ENCODE results near the gene VANGL2.

Gene VANGL2

GRCh38 chr1:160429702-160430535, 29.6 kb downstream of the VANGL2 start:
- peaks cover 52% of the 10 kb centered on the region for H3K36me3 ChIP-seq (ENCODE audit: insufficient read depth, low read length)
- H2AFZ ChIP-seq (ENCODE audit: low read depth, low read length), result no peak overlapping the region
- no peaks in the 10 kb centered on the region for H3K27me3 ChIP-seq (ENCODE audit: insufficient read depth, low read length)
- no peaks in the 10 kb centered on the region for H3K9me3 ChIP-seq (ENCODE audit: low read length)
- no peak overlapping the region for H3K4me3 ChIP-seq (ENCODE audit: low read length)
- no peaks in the 10 kb centered on the region for H3K4me1 ChIP-seq (ENCODE audit: insufficient read depth, low read length)

DNA sequence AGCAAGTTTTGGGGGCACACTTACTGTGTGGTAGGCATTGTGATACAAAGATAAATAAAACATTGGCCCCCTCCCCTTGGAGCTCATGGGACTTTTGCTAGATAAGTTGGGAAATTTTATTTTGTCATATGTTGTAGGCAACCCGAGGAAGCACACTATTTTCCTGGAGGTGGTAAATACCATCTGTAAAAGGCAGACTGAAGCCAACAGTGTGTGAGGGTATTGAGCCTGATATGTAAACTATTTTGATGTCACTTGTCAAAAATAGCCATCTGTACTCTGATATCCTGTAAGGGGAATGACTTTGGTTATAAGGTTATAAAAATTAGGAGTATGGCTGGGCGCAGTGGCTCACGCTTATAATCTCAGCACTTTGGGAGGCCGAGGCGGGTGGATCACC, 30.6 kb downstream of the VANGL2 start:
- H3K4me3 ChIP-seq (ENCODE audit: low read length), result no peak overlapping the region
- H3K27me3 ChIP-seq (ENCODE audit: insufficient read depth, low read length), result no peaks in the 10 kb centered on the region
- peaks cover 42% of the 10 kb centered on the region for H3K36me3 ChIP-seq (ENCODE audit: insufficient read depth, low read length)
- H3K4me1 ChIP-seq (ENCODE audit: insufficient read depth, low read length), result no peaks in the 10 kb centered on the region
- H3K9me3 ChIP-seq (ENCODE audit: low read length), result no peaks in the 10 kb centered on the region
- H2AFZ ChIP-seq (ENCODE audit: low read depth, low read length), result no peak overlapping the region

DNA sequence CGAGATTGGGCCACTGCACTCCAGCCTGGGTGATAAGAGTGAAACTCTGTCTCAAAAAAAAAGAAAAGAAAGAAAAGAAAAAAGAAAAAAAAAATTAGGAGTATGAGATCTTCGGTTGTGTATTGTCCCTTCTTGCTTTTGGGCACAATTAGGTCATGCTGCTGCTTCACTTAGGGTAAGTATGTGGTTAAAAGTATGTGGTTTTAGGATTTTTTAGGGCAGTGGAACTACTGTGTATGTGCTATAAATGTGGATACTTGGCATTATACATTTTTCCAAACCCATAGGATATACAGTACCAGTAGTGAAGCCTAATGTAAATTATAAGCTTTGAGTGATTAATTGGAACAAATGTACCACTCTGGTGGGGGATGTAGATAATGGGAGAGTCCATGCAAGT, 31.2 kb downstream of the VANGL2 start:
- Histone ChIP-seq H3K4me3 (ENCODE audit: low read length) (no peak overlapping the region), H3K9me3 (ENCODE audit: low read length) (no peaks in the 10 kb centered on the region), H3K36me3 (ENCODE audit: insufficient read depth, low read length) (peaks cover 36% of the 10 kb centered on the region), H3K27me3 (ENCODE audit: insufficient read depth, low read length) (no peaks in the 10 kb centered on the region), H2AFZ (ENCODE audit: low read depth, low read length) (no peak overlapping the region), H3K4me1 (ENCODE audit: insufficient read depth, low read length) (no peaks in the 10 kb centered on the region)

DNA sequence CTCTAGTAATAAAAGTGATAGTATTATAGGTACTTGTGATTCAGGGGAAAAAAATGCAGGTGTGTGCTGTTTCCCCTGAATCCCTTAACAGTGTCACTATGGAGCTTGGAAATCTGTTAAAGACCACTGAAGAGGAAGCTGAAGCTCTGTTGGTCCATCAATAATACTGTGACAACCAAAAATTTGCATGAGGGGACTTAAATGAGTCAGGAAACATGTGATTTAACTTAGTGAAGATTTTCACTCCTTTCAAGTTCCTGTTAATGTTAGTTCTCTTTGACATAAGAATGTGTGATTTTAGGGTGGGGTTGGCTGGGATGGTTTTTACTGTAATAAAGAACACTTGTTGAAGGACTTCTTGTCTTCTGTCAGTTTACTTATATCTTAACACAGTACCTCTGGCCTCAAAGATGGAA, 32.0 kb downstream of the VANGL2 start:
- no peaks in the 10 kb centered on the region for H3K27me3 ChIP-seq (ENCODE audit: insufficient read depth, low read length)
- H3K4me3 ChIP-seq (ENCODE audit: low read length), result no peak overlapping the region
- no peaks in the 10 kb centered on the region for H3K4me1 ChIP-seq (ENCODE audit: insufficient read depth, low read length)
- no peaks in the 10 kb centered on the region for H3K9me3 ChIP-seq (ENCODE audit: low read length)
- H2AFZ ChIP-seq (ENCODE audit: low read depth, low read length), result no peak overlapping the region
- peaks cover 29% of the 10 kb centered on the region for H3K36me3 ChIP-seq (ENCODE audit: insufficient read depth, low read length)

GRCh38 chr1:160436966-160437365, 36.6 kb downstream of the VANGL2 start:
- H3K27me3 ChIP-seq (ENCODE audit: insufficient read depth, low read length), result peaks cover 3% of the 10 kb centered on the region
- no peak overlapping the region for H3K4me3 ChIP-seq (ENCODE audit: low read length)
- H3K36me3 ChIP-seq (ENCODE audit: insufficient read depth, low read length), result no peaks in the 10 kb centered on the region
- H2AFZ ChIP-seq (ENCODE audit: low read depth, low read length), result no peak overlapping the region
- H3K4me1 ChIP-seq (ENCODE audit: insufficient read depth, low read length), result peaks cover 4% of the 10 kb centered on the region
- H3K9me3 ChIP-seq (ENCODE audit: low read length), result no peaks in the 10 kb centered on the region

GRCh38 chr1:160437432-160438316, 37.3 kb downstream of the VANGL2 start:
- H3K36me3 ChIP-seq (ENCODE audit: insufficient read depth, low read length), result no peaks in the 10 kb centered on the region
- no peaks in the 10 kb centered on the region for H3K9me3 ChIP-seq (ENCODE audit: low read length)
- H2AFZ ChIP-seq (ENCODE audit: low read depth, low read length), result no peak overlapping the region
- peaks cover 3% of the 10 kb centered on the region for H3K27me3 ChIP-seq (ENCODE audit: insufficient read depth, low read length)
- H3K4me3 ChIP-seq (ENCODE audit: low read length), result no peak overlapping the region
- H3K4me1 ChIP-seq (ENCODE audit: insufficient read depth, low read length), result peaks cover 4% of the 10 kb centered on the region

- no peak overlapping the region for H2AFZ ChIP-seq (ENCODE audit: low read depth, low read length)
- H3K4me1 ChIP-seq (ENCODE audit: insufficient read depth, low read length), result peaks cover 4% of the 10 kb centered on the region
- H3K9me3 ChIP-seq (ENCODE audit: low read length), result no peaks in the 10 kb centered on the region
- no peak overlapping the region for H3K4me3 ChIP-seq (ENCODE audit: low read length)
- no peaks in the 10 kb centered on the region for H3K36me3 ChIP-seq (ENCODE audit: insufficient read depth, low read length)
- H3K27me3 ChIP-seq (ENCODE audit: insufficient read depth, low read length), result peaks cover 3% of the 10 kb centered on the region
Measured at GRCh38 chr1:160438317-160438918, 38.1 kb downstream of the VANGL2 start.

DNA sequence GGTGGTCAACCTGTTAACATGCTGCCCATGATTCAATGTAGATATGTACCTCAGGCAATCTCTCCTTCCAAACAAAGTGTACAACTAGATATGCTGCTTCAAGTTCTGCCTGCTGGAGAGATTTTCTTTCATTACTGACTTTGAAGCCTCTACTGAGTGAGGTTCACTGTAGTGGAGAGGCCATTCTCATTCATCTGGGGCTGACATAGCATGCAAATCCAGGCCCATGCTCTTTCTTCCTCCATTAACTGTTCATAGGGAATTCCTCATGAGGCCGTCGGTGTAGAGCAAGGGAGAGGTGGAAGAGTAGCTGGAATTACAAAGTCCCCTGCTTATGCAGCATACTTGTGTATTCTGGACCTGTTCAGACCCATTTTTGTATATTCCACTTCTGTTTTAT, 38.6 kb downstream of the VANGL2 start:
- Histone ChIP-seq H3K27me3 (ENCODE audit: insufficient read depth, low read length) (peaks cover 3% of the 10 kb centered on the region), H3K36me3 (ENCODE audit: insufficient read depth, low read length) (no peaks in the 10 kb centered on the region), H3K4me1 (ENCODE audit: insufficient read depth, low read length) (peaks cover 4% of the 10 kb centered on the region), H2AFZ (ENCODE audit: low read depth, low read length) (no peak overlapping the region), H3K9me3 (ENCODE audit: low read length) (no peaks in the 10 kb centered on the region), H3K4me3 (ENCODE audit: low read length) (no peak overlapping the region)

DNA sequence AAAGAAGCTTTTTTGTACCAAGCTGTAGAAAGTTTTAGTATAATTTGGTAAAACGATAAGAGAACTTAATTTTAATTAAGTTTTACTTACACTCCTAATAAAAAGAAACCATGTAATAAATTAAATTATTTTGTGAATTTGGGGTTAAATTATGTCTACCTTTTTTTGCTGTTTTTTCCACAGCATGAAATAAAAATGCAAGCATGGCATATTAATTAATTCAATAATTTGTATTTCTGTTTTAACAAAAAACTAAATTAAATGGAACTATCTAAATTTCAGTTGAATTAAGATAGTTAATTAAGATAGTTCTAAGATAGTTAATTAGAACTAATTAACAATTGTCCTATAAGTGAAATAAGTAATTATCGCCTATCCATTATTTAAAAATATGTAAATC, 39.4 kb downstream of the VANGL2 start:
- Histone ChIP-seq H3K4me1 (ENCODE audit: insufficient read depth, low read length) (peaks cover 4% of the 10 kb centered on the region), H3K4me3 (ENCODE audit: low read length) (no peak overlapping the region), H3K9me3 (ENCODE audit: low read length) (no peaks in the 10 kb centered on the region), H2AFZ (ENCODE audit: low read depth, low read length) (no peak overlapping the region), H3K36me3 (ENCODE audit: insufficient read depth, low read length) (no peaks in the 10 kb centered on the region), H3K27me3 (ENCODE audit: insufficient read depth, low read length) (peaks cover 3% of the 10 kb centered on the region)

DNA sequence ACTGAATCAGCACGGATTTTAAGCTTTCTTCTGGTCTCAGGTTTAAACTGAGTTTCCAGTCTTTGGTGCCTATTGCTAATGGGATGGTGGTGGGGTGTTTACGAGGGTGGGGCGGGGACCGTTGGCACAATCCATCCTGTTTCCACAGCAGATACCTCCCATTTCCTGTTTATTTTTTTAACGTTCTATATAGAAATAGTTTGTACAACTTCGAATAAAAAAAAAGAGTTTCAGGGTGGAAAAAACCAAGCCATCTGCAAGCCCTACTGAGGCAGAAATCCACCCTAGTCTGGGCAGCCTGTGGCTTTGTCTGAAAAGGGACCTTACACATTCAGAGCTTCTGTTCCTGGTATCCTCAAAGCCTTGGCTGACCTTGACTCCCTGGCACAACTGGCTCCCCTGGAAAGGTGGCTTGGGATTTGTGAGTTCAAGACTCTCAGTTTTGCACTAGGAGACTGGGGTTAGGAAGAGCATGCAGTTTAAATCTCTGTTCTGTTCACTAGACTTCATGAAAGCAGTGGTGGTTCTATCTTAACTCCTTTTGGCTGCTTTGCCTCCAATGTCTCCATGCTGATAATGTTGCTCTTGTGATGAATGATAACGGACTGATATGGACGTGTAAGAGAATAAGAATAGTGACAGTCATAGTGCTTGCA, 46.7 kb downstream of the VANGL2 start:
- no peak overlapping the region for H3K4me3 ChIP-seq (ENCODE audit: low read length)
- no peaks in the 10 kb centered on the region for H3K9me3 ChIP-seq (ENCODE audit: low read length)
- H2AFZ ChIP-seq (ENCODE audit: low read depth, low read length), result no peak overlapping the region
- H3K4me1 ChIP-seq (ENCODE audit: insufficient read depth, low read length), result no peaks in the 10 kb centered on the region
- H3K27me3 ChIP-seq (ENCODE audit: insufficient read depth, low read length), result peaks cover 6% of the 10 kb centered on the region
- no peaks in the 10 kb centered on the region for H3K36me3 ChIP-seq (ENCODE audit: insufficient read depth, low read length)

GRCh38 chr1:160449494-160449893, 49.1 kb downstream of the VANGL2 start:
- H3K4me3 ChIP-seq (ENCODE audit: low read length), result no peak overlapping the region

GRCh38 chr1:160451119-160451858, 50.9 kb downstream of the VANGL2 start:
- Histone ChIP-seq H3K27me3 (ENCODE audit: insufficient read depth, low read length) (peaks cover 6% of the 10 kb centered on the region), H3K4me1 (ENCODE audit: insufficient read depth, low read length) (no peaks in the 10 kb centered on the region), H3K36me3 (ENCODE audit: insufficient read depth, low read length) (no peaks in the 10 kb centered on the region), H3K9me3 (ENCODE audit: low read length) (no peaks in the 10 kb centered on the region), H2AFZ (ENCODE audit: low read depth, low read length) (no peak overlapping the region), H3K4me3 (ENCODE audit: low read length) (no peak overlapping the region)

More at GRCh38 chr1:160449494-160449893, 49.1 kb downstream of the VANGL2 start:
- H3K36me3 ChIP-seq (ENCODE audit: insufficient read depth, low read length), result no peaks in the 10 kb centered on the region
- peaks cover 6% of the 10 kb centered on the region for H3K27me3 ChIP-seq (ENCODE audit: insufficient read depth, low read length)
- no peak overlapping the region for H2AFZ ChIP-seq (ENCODE audit: low read depth, low read length)
- no peaks in the 10 kb centered on the region for H3K4me1 ChIP-seq (ENCODE audit: insufficient read depth, low read length)
- H3K9me3 ChIP-seq (ENCODE audit: low read length), result no peaks in the 10 kb centered on the region

Data from neuron (in vitro differentiated cells).